ENCODE data around the gene NDNF. TPM values are rescaled to one million over a fixed set of nuclear protein-coding genes. Genes with fewer than 3 reads are reported as not detected.

NDNF gene
- total and polyA plus RNA-seq, 2 donors (not counting 3 experiments of a cell fraction or from before 2014, with no cell fraction given), result not detected

- intact Hi-C loops (cut with micrococcal nuclease) (no loop called here), dilution Hi-C loops (cut with MboI; ENCODE audit: extremely low pct_ligation_motif_present, low sequenced_read_pairs) (no loop called here)
- no peaks in the 10 kb centered on the region for H3K9me3 ChIP-seq (replicated peaks; ENCODE audit: control insufficient read depth, insufficient read depth, low read length)
- FAIRE-seq, result no peak
- H3K79me2 ChIP-seq (ENCODE audit: control insufficient read depth, insufficient read depth, low read length), result no peaks in the 10 kb centered on the region
- no peaks in the 10 kb centered on the region for H3K4me1 ChIP-seq (ENCODE audit: control insufficient read depth, extremely low read depth, insufficient read depth, low read length)
- POLR2A ChIA-PET, result no interaction called here
- no TSS peak for BruUV-seq (replicated peaks)
- H3K27ac ChIP-seq (ENCODE audit: insufficient read depth, low read depth, low read length), result no peak overlapping the region
- no peak overlapping the region for H2AFZ ChIP-seq (ENCODE audit: low read depth, low read length)
- no peaks in the 10 kb centered on the region for H3K9me1 ChIP-seq (replicated peaks; ENCODE audit: control insufficient read depth, extremely low read depth, insufficient read depth, low read length)
- CTCF ChIA-PET, result no interaction called here
- no peaks in the 10 kb centered on the region for H4K20me1 ChIP-seq (replicated peaks; ENCODE audit: control insufficient read depth, extremely low read depth, insufficient read depth, low read length)
- no peak for DNase-seq (ENCODE audit: low read depth, low spot score)
- H3K27me3 ChIP-seq (ENCODE audit: control insufficient read depth in 2 of 2, insufficient read depth in 2 of 2, low read length in 2 of 2), result no peaks in the 10 kb centered on the region
- TF ChIP-seq JUN (IDR thresholded peaks at IDR 0.05; ENCODE audit: borderline replicate concordance, insufficient read depth, insufficient read length, low read depth), result no peak
- TF ChIP-seq MYC (IDR thresholded peaks at IDR 0.05; ENCODE audit: low read depth, low read length), result no peak
- no peak for TF ChIP-seq POLR2AphosphoS5 (IDR thresholded peaks at IDR 0.05; ENCODE audit: insufficient read depth, low read depth, low read length)
- TF ChIP-seq FOS (IDR thresholded peaks at IDR 0.05; ENCODE audit: borderline replicate concordance, insufficient read depth, low read length), result no peak
- no peak for TF ChIP-seq GATA2 (IDR thresholded peaks at IDR 0.05; ENCODE audit: insufficient read depth, insufficient read length, low read depth, low read length)
- TF ChIP-seq EZH2 (IDR thresholded peaks at IDR 0.05; ENCODE audit: borderline replicate concordance, low read depth, low read length, severe bottlenecking), result no peak
- TF ChIP-seq CTCF (IDR thresholded peaks at IDR 0.05; ENCODE audit: extremely low read depth in 1 of 2, insufficient read depth in 1 of 2, low read depth in 1 of 2, low read length in 2 of 2), result no peak
- H3K9ac ChIP-seq (replicated peaks; ENCODE audit: extremely low read depth, insufficient read depth, low read length), result no peak overlapping the region
- no peak overlapping the region for H3K4me2 ChIP-seq (ENCODE audit: insufficient read depth, low read length)
- H3K36me3 ChIP-seq (ENCODE audit: control insufficient read depth in 2 of 2, extremely low read depth in 1 of 2, insufficient read depth in 2 of 2, low read length in 2 of 2), result no peaks in the 10 kb centered on the region
- no peak overlapping the region for H3K4me3 ChIP-seq (replicated peaks in 1 of 3; ENCODE audit: insufficient read depth in 1 of 3, low read depth in 1 of 3, low read length in 3 of 3)
These were observed 16.3 kb downstream of the NDNF start for GRCh38 chr4:121056066-121056465.
